Jurkat, Clone E6-1 (cell line): Measurements from ENCODE around the gene TMCO2.

ENCODE experiments used
- DNase-seq: peaks from one replicate; pipeline ENCODE4 v3.0.0-alpha.2; 2011; ENCODE audit warnings: low read depth, low spot score
- H3K4me3 ChIP-seq: 2 replicates; pipeline ENCODE4 v1.5.1; 2011; ENCODE audit warnings: mild to moderate bottlenecking, low read length, control low read depth, moderate library complexity

TMCO2 gene

GRCh38 chr1:40256401-40257084, 8.8 kb downstream of the TMCO2 start:
- peak overlapping the region; percentile 98 for H3K4me3 ChIP-seq
- no peak for DNase-seq

GRCh38 chr1:40257313-40257687, 9.6 kb downstream of the TMCO2 start:
- no peak for DNase-seq
- H3K4me3 ChIP-seq, result peak overlapping the region; percentile 98

DNA sequence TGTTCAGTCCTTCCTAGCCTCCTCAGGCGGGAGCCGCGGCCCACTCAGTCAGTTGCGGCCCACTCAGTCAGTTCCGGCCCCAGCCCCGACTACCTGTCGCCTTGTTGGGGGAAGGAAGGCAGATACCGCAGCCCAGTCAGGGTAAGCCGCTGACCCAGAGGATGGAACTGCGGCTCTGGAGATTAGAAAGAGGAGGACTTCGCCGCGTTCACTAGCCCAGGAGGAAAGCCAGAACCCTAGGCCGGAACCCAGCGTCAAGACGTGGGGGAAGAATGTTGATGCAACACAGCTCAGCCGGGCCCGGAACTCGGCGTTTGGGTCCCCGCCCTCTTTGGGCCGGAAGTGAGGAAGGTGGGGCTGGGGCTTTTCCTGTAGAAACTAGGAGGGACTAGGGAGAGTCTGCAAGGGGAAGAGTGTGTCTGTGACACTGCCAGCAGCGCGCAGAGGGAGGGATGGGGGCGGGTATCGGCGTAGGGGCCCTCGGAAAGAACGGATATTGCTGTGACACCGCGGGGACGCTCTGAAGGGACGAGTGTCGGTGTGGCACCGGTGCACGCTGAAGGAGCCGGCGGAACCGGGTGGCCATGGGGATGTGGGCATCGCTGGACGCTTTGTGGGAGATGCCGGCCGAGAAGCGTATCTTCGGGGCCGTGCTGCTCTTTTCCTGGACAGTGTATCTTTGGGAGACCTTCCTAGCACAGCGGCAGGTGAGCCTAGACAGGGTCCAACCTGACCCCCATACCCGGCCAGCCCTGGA, 10.1 kb downstream of the TMCO2 start, which contains the start of gene ZMPSTE24:
TSS of gene ZMPSTE24 (plus strand) at position 549 of the 757 bp plus-strand sequence. CDS start at position 585, 36 bp downstream.
- DNase-seq, result peak; percentile 98
- peak within 1 kb of the TSS; percentile 98 for H3K4me3 ChIP-seq

GRCh38 chr1:40258445-40258769, 10.7 kb downstream of the TMCO2 start:
- H3K4me3 ChIP-seq, result peak overlapping the region; percentile 98
- DNase-seq, result no peak

DNA sequence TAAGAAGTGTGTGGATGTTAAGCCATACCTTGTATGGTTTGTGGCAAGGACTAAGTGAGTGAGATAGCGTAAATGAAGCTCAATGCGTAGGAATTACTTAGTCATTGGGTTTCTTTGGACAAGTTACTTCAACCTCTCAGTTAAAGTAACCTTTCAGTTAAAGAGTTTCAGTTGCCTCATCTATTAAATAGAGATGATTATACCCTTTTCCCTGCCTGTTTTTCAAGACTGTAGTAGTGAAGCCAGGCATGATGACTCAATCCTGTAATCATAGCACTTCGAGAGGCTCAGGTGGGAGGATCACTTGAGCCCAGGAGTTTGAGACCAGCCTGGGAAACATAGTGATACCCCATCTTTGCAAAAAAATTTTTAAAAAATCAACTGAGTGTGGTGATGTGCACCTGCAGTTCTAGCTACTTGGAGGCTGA, 16.6 kb downstream of the TMCO2 start:
- DNase-seq, result no peak
- no peak overlapping the region for H3K4me3 ChIP-seq

- no peak for DNase-seq
- no peak overlapping the region for H3K4me3 ChIP-seq
Observed at GRCh38 chr1:40265298-40265697, 17.6 kb downstream of the TMCO2 start.

DNA sequence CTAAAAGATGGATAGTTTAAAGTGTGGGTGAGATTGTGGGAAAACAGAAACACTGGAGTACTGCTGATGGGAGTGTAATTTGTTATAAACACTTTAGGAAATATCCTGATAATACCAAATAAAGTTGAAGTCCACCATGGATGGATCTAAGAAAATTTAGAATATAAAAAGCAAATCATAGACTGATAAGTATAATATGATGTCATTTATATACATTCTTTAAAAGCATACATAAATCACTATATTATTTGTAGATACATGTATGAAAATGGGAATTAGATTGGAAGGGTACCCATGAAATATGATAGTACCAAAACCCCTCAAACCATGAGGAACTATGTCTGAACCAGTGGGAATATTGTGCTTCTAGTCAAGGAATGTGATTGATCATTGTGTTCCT, 18.2 kb downstream of the TMCO2 start:
- no peak overlapping the region for H3K4me3 ChIP-seq
- no peak for DNase-seq

- no peak for DNase-seq
- H3K4me3 ChIP-seq, result no peak overlapping the region
Observed at GRCh38 chr1:40266786-40267535, 19.2 kb downstream of the TMCO2 start.

DNA sequence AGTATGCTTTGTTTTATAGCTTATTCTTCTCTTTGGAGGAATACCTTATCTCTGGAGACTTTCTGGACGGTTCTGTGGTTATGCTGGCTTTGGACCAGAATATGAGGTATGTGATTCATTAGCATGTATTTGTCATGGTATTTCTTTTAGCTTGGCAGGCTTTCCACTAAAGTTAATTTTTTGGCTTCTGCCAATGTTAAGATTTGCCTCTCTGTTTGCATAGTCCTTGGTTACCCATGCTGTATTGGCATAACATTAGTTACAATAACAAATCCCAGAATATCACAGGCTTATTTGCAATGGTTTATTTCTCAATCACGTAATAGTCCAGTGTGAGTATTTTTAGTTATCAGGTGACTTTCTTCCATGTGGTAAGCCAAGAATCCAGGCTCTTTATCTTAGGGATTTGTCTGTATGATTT, 20.0 kb downstream of the TMCO2 start:
- DNase-seq, result no peak
- no peak overlapping the region for H3K4me3 ChIP-seq

GRCh38 chr1:40268211-40268610, 20.5 kb downstream of the TMCO2 start:
- no peak for DNase-seq
- H3K4me3 ChIP-seq, result no peak overlapping the region

- H3K4me3 ChIP-seq, result no peak overlapping the region
- DNase-seq, result no peak
Observed at GRCh38 chr1:40270152-40270834, 22.6 kb downstream of the TMCO2 start.

DNA sequence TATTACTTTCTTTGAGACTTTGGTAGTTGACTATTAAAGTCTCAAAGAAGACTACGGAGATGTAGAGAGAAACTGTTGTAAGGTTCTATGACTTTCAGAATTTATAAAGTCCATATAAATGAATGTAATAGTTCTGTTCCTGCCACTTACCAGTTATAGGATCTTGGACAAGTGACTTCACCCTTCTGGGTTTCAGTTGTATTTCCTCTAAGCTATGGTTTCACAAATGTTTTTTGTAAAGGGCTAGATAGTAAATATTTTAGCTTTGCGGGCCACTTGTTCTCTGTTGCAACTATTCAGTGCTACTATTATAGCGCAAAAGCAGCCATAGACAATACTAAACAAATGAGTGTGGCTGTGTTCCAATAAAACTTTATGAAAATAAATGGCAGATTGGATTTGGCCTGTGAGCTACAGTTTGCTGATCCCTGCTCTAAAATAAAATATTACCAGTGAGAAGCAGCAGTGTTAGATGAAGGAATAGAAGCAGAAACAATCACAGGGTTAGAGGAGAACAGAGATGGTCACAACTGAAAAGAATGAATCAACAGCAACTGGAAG, 25.0 kb downstream of the TMCO2 start:
- no peak for DNase-seq
- H3K4me3 ChIP-seq, result no peak overlapping the region

GRCh38 chr1:40273547-40274166, 25.9 kb downstream of the TMCO2 start:
- no peak overlapping the region for H3K4me3 ChIP-seq
- DNase-seq, result no peak

- no peak overlapping the region for H3K4me3 ChIP-seq
- no peak for DNase-seq
Observed at GRCh38 chr1:40274331-40274730, 26.6 kb downstream of the TMCO2 start.

- no peak for DNase-seq
Observed at GRCh38 chr1:40276122-40276521, 28.4 kb downstream of the TMCO2 start.

GRCh38 chr1:40281853-40282252, 34.1 kb downstream of the TMCO2 start:
- DNase-seq, result no peak
- H3K4me3 ChIP-seq, result no peak overlapping the region

More at GRCh38 chr1:40276122-40276521, 28.4 kb downstream of the TMCO2 start:
- no peak overlapping the region for H3K4me3 ChIP-seq

DNA sequence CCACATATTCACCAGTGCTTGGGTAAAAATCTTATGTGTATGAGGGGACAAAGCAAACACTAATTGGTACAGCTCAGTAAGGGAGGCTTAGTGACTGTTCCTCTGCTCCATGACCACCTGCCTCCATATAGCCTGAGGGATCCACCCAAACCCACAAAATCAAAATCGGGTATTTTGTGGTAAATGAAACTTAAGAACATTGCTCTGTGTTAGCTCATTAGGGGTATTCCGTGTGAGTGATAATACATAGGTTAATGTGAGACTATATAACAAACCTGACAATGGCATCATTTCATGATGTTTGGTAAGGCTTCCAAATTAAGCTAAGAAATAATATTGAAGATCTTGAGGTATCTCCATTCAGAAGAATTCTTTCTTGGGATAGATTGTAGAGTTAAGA, 43.6 kb downstream of the TMCO2 start:
- DNase-seq, result no peak
- no peak overlapping the region for H3K4me3 ChIP-seq

DNA sequence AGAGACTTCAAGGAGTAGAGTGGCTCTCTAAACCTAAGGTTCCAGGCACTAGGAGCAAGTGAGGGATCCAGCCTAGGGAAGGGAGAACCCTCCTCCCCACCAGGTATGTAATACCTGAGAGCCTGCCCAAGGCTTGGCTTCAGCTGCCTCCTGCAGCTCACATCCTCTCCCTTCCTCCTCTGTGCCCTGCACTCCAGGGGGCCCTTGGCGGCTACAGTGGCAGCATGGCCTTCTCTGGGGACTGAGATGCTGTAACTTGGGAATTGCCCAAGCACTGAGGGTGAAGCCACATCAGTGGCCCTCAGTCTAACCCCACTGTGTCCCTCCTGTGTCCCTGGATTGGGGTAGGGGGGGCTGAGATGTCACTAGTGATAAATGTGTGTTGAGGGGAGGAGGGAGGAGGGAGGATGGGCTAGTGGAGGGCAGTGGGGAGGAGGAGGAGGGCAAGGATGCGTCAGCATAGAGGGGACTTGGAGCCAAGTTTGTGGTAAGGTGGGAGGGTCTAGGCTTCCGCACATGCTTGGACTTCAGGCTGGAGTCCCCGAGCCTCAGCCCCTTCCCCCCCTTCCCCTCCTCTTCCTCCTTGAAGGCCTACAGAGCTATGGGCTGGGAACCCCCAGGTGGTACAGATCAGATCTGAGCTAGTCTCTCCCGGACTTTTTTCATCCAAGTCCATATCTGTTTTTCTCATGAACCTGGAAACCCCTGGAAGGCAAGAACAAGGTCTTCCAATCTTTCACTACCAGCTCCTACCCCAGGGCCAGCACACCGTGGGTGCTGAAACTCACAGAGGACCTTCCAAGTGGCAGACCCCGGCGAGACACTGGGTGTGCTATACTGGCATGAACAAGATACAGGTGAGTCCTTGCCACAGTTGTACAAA, 51.9 kb downstream of the TMCO2 start:
- DNase-seq, result no peak
- no peak overlapping the region for H3K4me3 ChIP-seq
